ENCODE measurements around the gene STN1. TPM values are rescaled to one million over a fixed set of nuclear protein-coding genes. Genes with fewer than 3 reads are reported as not detected.

The STN1 gene
- total and polyA plus RNA-seq, 10 of the 15 experiments (the other 5 are each of a cell fraction or from before 2014, with no cell fraction given): 22.2 to 31.8 (median 28.5) TPM

GRCh38 chr10:103893817-103894216, 24.2 kb downstream of the STN1 start:
- no peak for FAIRE-seq
- H3K4me1 ChIP-seq (ENCODE audit: control insufficient read depth, insufficient read depth, low read length): no peaks in the 10 kb centered on the region
- H3K27ac ChIP-seq (ENCODE audit: control insufficient read depth, insufficient read depth): no peak overlapping the region

More at GRCh38 chr10:103893817-103894216, 24.2 kb downstream of the STN1 start:
- ChIA-PET SMC1A (ENCODE audit: uncharacterized antibody, unreplicated experiment) (interaction anchor here (0.7 to 1.8 kb wide), 3 partner anchors 17 to 292 kb away, joined by 3 to 5 read pairs (median 4); partner anchors contain the start of gene SFR1), CTCF (interaction anchor here (9.5 kb wide), 1 partner anchor 230 kb away, joined by 151 read pairs; the partner anchor contains the start of gene SFR1), POLR2A (interaction anchor here (0.7 kb wide), 2 partner anchors 76 to 163 kb away, joined by 3 to 5 read pairs; no protein-coding TSS in a partner anchor), RAD21 (ENCODE audit: unreplicated experiment) (interaction anchor here (1.4 kb wide), 1 partner anchor 230 kb away, joined by 3 read pairs; no protein-coding TSS in a partner anchor)
- Histone ChIP-seq H3K9ac (ENCODE audit: control insufficient read depth, insufficient read depth, low read length) (no peak overlapping the region), H3K4me3 (no peak overlapping the region), H2AFZ (ENCODE audit: control insufficient read depth, low read depth, low read length) (no peak overlapping the region), H3K27me3 (replicated peaks in 1 of 2; ENCODE audit: control insufficient read depth in 2 of 2, insufficient read depth in 2 of 2, low read length in 1 of 2) (no peaks in the 10 kb centered on the region), H3K36me3 (ENCODE audit: control insufficient read depth in 2 of 2, insufficient read depth in 2 of 2, low read length in 1 of 2) (peaks cover 6 to 29% of the 10 kb centered on the region in 2 experiments), H3K9me3 (replicated peaks; ENCODE audit: control insufficient read depth, insufficient read depth, low read length) (no peaks in the 10 kb centered on the region), H3K4me2 (ENCODE audit: control insufficient read depth, insufficient read depth) (no peak overlapping the region), H3K79me2 (ENCODE audit: control insufficient read depth, insufficient read depth, low read length) (no peaks in the 10 kb centered on the region), H4K20me1 (ENCODE audit: control insufficient read depth, insufficient read depth) (no peaks in the 10 kb centered on the region)
- in situ Hi-C loops (cut with MboI): loop anchor here (5.0 kb wide), 2 partner anchors 183 to 313 kb away; no protein-coding TSS in a partner anchor
- no peak for TF ChIP-seq WRNIP1 (IDR thresholded peaks at IDR 0.05; ENCODE audit: borderline replicate concordance, low read depth, low read length)
- TF ChIP-seq, protein P1, sequence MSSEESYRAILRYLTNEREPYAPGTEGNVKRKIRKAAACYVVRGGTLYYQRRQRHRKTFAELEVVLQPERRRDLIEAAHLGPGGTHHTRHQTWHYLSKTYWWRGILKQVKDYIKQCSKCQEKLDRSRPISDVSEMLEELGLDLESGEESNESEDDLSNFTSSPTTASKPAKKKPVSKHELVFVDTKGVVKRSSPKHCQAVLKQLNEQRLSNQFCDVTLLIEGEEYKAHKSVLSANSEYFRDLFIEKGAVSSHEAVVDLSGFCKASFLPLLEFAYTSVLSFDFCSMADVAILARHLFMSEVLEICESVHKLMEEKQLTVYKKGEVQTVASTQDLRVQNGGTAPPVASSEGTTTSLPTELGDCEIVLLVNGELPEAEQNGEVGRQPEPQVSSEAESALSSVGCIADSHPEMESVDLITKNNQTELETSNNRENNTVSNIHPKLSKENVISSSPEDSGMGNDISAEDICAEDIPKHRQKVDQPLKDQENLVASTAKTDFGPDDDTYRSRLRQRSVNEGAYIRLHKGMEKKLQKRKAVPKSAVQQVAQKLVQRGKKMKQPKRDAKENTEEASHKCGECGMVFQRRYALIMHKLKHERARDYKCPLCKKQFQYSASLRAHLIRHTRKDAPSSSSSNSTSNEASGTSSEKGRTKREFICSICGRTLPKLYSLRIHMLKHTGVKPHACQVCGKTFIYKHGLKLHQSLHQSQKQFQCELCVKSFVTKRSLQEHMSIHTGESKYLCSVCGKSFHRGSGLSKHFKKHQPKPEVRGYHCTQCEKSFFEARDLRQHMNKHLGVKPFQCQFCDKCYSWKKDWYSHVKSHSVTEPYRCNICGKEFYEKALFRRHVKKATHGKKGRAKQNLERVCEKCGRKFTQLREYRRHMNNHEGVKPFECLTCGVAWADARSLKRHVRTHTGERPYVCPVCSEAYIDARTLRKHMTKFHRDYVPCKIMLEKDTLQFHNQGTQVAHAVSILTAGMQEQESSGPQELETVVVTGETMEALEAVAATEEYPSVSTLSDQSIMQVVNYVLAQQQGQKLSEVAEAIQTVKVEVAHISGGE (CRISPR knock-in tag; IDR thresholded peaks at IDR 0.05): no peak
- ATAC-seq (no peak), DNase-seq (ENCODE audit: low read depth, low spot score) (no peak)
- WGBS (ENCODE audit: insufficient coverage, insufficient replicate concordance, low lambda C conversion rate, missing lambda C conversion rate): 76% methylated on average over 2 of the region's 2 CpGs
- intact Hi-C loops (cut with micrococcal nuclease; ENCODE audit: unreplicated experiment): no loop called here
- no TSS peak for BruUV-seq (replicated peaks)

Measured in GM12878 (cell line).